Measurements from ENCODE around the gene RHBDF2.
"Not testable (repeated sequence)": the region's sequence is repeated elsewhere in the genome, so short reads cannot be mapped to it uniquely, and the experiment has no call there.

RHBDF2 gene

DNA sequence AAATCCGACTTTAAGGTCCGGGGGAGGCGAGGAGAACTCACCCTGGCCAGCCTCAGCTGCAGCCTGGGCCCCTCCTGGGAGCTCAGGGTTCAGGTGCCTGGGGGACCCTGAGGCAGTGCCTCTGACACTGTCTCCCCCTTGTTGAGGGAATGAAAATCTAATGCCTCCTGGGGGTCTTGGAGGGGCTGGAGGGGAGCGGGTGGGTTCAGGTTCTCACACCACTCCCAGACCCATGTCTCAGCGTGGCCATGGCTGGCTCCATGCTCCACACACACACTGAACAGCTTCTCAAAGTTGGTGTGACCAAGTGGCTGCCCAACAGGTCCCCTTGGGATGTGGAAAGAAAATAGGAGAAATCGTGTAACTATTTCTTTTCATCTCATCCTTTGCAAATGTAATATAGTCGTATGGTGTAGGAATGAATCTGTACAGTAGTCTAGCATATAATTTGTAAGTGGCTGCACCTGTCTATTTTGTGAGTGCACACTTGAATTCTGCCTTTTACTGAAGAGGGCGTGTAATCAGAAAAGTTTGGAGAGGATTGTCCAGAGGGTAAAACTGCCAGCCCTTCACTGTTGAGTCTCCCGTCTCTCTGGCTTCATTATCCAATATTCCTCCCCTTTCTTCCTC lies 37.8 kb upstream of the RHBDF2 start:
- H3K9ac ChIP-seq, result no peak overlapping the region
- no peak overlapping the region for H3K27ac ChIP-seq
- peak overlapping the region; percentile 98 for H3K4me2 ChIP-seq
- no peaks in the 10 kb centered on the region for H3K36me3 ChIP-seq
- no peak for TF ChIP-seq Cebpa-rat (IDR thresholded peaks at IDR 0.05)
- no peaks in the 10 kb centered on the region for H4K20me1 ChIP-seq
- H3K27me3 ChIP-seq, result peaks cover 67% of the 10 kb centered on the region
- no peaks in the 10 kb centered on the region for H3K9me3 ChIP-seq
- H3K4me3 ChIP-seq, result peak overlapping the region; percentile 70
- peaks cover 97% of the 10 kb centered on the region for H3K4me1 ChIP-seq

DNA sequence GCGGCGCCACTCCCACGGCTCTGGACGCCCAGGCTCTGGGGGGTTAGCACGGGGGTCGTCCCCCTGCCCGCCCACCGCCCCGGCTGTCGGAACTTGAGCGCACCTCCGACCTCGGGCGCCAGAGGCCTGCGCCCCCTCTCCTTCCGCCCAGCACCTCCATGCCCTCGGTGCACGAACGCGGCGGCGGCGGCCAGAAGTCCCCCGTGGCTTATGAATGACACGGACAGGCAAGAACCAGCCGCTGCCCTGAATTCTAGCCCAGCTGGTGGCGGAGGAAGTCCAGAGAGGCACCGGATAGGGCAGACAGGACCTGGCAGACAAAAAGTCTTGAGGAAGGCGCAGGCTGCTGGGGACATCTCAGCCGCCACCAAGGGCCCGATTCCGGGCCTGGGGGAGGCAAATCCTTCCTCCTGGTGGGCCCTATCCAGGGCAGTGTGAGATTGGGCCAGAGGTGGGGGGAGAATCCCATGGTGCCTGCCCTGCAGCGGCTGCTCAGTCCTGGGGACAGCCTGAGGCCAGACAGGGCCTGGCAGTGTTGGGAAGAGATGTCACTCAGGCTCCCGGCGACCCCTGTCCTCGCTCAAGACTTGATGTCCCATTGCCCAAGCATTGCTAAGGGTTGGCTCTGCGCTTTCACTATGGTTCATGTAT lies 37.2 kb upstream of the RHBDF2 start:
- H3K4me1 ChIP-seq, result peaks cover 90% of the 10 kb centered on the region
- peaks cover 60% of the 10 kb centered on the region for H3K27me3 ChIP-seq
- H3K9ac ChIP-seq, result peak overlapping the region; percentile 81
- H3K36me3 ChIP-seq, result no peaks in the 10 kb centered on the region
- H3K4me2 ChIP-seq, result peak overlapping the region; percentile 98
- H3K27ac ChIP-seq, result peak overlapping the region; percentile 83
- no peaks in the 10 kb centered on the region for H4K20me1 ChIP-seq
- peak overlapping the region; percentile 70 for H3K4me3 ChIP-seq
- no peaks in the 10 kb centered on the region for H3K9me3 ChIP-seq
- TF ChIP-seq Cebpa-rat (IDR thresholded peaks at IDR 0.05), result no peak

GRCh38 chr17:76537578-76538280 lies 36.5 kb upstream of the RHBDF2 start, which contains the start of gene CYGB:
CYGB (minus strand) TSS chr17:76537709; CDS start chr17:76537542, 167 bp downstream.
- peak within 1 kb of the TSS; percentile 98 for H3K4me2 ChIP-seq
- H3K9ac ChIP-seq, result peak within 1 kb of the TSS; percentile 81
- peak within 1 kb of the TSS; percentile 70 for H3K4me3 ChIP-seq
- H3K27ac ChIP-seq, result peak within 1 kb of the TSS; percentile 83
- TF ChIP-seq Cebpa-rat (IDR thresholded peaks at IDR 0.05), result no peak
- peaks cover 83% of the 10 kb centered on the region for H3K4me1 ChIP-seq
- peaks cover 53% of the 10 kb centered on the region for H3K27me3 ChIP-seq
- H4K20me1 ChIP-seq, result no peaks in the 10 kb centered on the region
- H3K36me3 ChIP-seq, result no peaks in the 10 kb centered on the region
- H3K9me3 ChIP-seq, result no peaks in the 10 kb centered on the region

GRCh38 chr17:76537288-76537577 lies 36.0 kb upstream of the RHBDF2 start:
- H3K9me3 ChIP-seq, result no peaks in the 10 kb centered on the region
- H3K27me3 ChIP-seq, result peaks cover 48% of the 10 kb centered on the region
- peak overlapping the region; percentile 98 for H3K4me2 ChIP-seq
- H3K4me3 ChIP-seq, result peak overlapping the region; percentile 70; the same call in 1 of the 2 replicates
- no peak overlapping the region for H3K9ac ChIP-seq
- peaks cover 78% of the 10 kb centered on the region for H3K4me1 ChIP-seq
- no peaks in the 10 kb centered on the region for H4K20me1 ChIP-seq
- no peak overlapping the region for H3K27ac ChIP-seq
- no peaks in the 10 kb centered on the region for H3K36me3 ChIP-seq
- TF ChIP-seq Cebpa-rat (IDR thresholded peaks at IDR 0.05), result no peak

GRCh38 chr17:76536511-76537287 lies 35.5 kb upstream of the RHBDF2 start:
- H3K4me3 ChIP-seq, result peak overlapping the region; percentile 70; the same call in 1 of the 2 replicates
- no peak for TF ChIP-seq Cebpa-rat (IDR thresholded peaks at IDR 0.05)
- H3K27me3 ChIP-seq, result peaks cover 45% of the 10 kb centered on the region
- no peak overlapping the region for H3K9ac ChIP-seq
- H3K9me3 ChIP-seq, result no peaks in the 10 kb centered on the region
- H3K36me3 ChIP-seq, result no peaks in the 10 kb centered on the region
- H3K4me2 ChIP-seq, result peak overlapping the region; percentile 98
- no peaks in the 10 kb centered on the region for H4K20me1 ChIP-seq
- H3K27ac ChIP-seq, result no peak overlapping the region
- peaks cover 75% of the 10 kb centered on the region for H3K4me1 ChIP-seq

DNA sequence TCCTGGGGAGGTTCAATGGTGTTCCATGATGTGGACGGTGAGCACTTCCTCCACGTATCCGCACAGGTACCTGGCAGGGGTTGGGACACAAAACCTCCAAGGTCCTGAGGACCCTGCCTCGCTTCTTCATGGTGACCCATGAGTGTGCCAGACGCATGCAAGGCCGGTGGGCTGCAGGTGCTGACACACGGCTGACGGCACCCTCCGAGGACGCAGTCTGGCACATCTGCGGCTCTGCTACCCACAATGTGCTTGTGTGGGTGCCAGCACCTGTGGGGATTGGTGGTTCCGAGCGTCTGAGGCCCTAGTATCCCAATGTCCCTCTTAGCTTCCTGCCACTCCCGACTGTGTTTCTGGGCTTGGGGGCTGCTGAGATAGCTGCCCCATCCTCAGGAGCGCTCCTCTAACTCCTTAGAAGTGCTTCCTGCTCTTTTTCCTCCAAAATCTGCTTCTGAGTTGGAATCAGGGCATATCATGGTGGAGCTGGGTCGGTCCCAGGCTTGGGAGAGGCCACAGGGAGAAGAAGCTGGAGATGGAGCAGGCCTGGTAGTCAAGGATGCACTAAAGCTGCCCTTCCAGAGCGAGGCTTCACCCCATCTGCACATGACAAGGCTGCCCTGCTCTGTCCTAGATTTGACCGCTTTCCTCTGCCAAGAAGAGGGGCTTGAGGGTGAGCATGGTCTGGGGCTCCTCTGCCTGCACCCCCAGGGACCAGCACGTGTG lies 34.7 kb upstream of the RHBDF2 start:
- peak overlapping the region; percentile 69 for H3K27ac ChIP-seq
- no peak for TF ChIP-seq Cebpa-rat (IDR thresholded peaks at IDR 0.05)
- H3K9ac ChIP-seq, result peak overlapping the region; percentile 65; the same call in 1 of the 2 replicates
- no peaks in the 10 kb centered on the region for H3K9me3 ChIP-seq
- no peak overlapping the region for H3K4me3 ChIP-seq
- H4K20me1 ChIP-seq, result no peaks in the 10 kb centered on the region
- H3K36me3 ChIP-seq, result no peaks in the 10 kb centered on the region
- H3K4me1 ChIP-seq, result peaks cover 75% of the 10 kb centered on the region
- peaks cover 45% of the 10 kb centered on the region for H3K27me3 ChIP-seq
- H3K4me2 ChIP-seq, result peak overlapping the region; percentile 98

- H3K4me3 ChIP-seq, result no peak overlapping the region
- peak overlapping the region; percentile 65; the same call in 1 of the 2 replicates for H3K9ac ChIP-seq
- H3K27ac ChIP-seq, result peak overlapping the region; percentile 69
- H3K4me2 ChIP-seq, result peak overlapping the region; percentile 98
- H4K20me1 ChIP-seq, result no peaks in the 10 kb centered on the region
- H3K36me3 ChIP-seq, result no peaks in the 10 kb centered on the region
- TF ChIP-seq Cebpa-rat (IDR thresholded peaks at IDR 0.05), result no peak
- H3K4me1 ChIP-seq, result peaks cover 75% of the 10 kb centered on the region
- H3K9me3 ChIP-seq, result no peaks in the 10 kb centered on the region
- peaks cover 45% of the 10 kb centered on the region for H3K27me3 ChIP-seq
These were observed 33.9 kb upstream of the RHBDF2 start for GRCh38 chr17:76534831-76535732.

DNA sequence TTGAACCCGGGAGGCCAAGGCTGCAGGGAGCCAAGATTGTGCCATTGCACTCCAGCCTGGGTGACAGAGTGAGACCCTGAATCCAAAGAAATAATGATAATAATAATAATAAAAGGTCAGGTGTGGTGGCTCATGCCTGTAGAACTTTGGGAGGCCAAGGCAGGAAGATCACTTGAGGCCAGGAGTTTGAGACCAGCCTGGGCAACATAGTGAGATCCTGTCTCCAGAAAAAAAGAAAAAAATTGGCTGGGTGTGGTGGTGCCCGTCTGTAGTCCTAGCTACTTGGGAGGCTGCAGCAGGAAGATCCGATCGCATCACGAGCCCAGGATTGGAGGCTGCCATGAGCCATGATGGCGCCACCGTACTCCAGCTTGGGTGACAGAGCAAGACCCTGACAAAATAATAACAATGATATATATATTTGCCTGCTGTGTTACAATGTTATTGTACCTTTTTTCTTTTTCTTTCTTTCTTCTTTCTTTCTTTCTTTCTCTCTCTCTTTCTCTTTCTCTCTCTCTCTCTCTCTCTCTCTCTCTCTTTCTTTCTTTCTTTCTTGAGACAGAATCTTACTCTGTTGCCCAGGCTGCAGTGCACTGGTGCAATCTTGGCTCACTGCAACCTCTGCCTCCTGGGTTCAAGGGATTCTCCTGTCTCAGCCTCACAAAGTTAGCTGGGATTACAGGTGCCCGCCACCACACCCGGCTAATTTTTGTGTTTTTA lies 32.6 kb upstream of the RHBDF2 start:
- not testable (repeated sequence) for H3K4me3 ChIP-seq, H3K4me2 ChIP-seq, H3K36me3 ChIP-seq, H3K9me3 ChIP-seq, H3K27ac ChIP-seq, H4K20me1 ChIP-seq, H3K9ac ChIP-seq
- Histone ChIP-seq H3K4me1 (peaks cover 75% of the 10 kb centered on the region), H3K27me3 (peaks cover 33% of the 10 kb centered on the region)

Measured in BLaER1 (cell line).